ENCODE measurements around the gene TFAP2C.

GRCh38 chr20:56637576-56637975, 8.5 kb downstream of the TFAP2C start:
- TF ChIP-seq POLR2AphosphoS5 (IDR thresholded peaks at IDR 0.05; ENCODE audit: low read length): no peak
- TF ChIP-seq ATF3 (IDR thresholded peaks at IDR 0.05; ENCODE audit: borderline replicate concordance, extremely low read depth, low read depth, low read length): no peak

Measured in GM12878 (cell line).